Measurements from ENCODE around the gene VANGL2. TPM values are rescaled to one million over a fixed set of nuclear protein-coding genes. Genes with fewer than 3 reads are reported as not detected.

VANGL2 gene
- total and polyA plus RNA-seq, 2 of the 8 experiments (the other 6 are each of a cell fraction or from before 2014, with no cell fraction given), result 62.5 to 118 TPM

GRCh38 chr1:160428655-160429054, 28.3 kb downstream of the VANGL2 start (continued):
- TF ChIP-seq, protein P1, sequence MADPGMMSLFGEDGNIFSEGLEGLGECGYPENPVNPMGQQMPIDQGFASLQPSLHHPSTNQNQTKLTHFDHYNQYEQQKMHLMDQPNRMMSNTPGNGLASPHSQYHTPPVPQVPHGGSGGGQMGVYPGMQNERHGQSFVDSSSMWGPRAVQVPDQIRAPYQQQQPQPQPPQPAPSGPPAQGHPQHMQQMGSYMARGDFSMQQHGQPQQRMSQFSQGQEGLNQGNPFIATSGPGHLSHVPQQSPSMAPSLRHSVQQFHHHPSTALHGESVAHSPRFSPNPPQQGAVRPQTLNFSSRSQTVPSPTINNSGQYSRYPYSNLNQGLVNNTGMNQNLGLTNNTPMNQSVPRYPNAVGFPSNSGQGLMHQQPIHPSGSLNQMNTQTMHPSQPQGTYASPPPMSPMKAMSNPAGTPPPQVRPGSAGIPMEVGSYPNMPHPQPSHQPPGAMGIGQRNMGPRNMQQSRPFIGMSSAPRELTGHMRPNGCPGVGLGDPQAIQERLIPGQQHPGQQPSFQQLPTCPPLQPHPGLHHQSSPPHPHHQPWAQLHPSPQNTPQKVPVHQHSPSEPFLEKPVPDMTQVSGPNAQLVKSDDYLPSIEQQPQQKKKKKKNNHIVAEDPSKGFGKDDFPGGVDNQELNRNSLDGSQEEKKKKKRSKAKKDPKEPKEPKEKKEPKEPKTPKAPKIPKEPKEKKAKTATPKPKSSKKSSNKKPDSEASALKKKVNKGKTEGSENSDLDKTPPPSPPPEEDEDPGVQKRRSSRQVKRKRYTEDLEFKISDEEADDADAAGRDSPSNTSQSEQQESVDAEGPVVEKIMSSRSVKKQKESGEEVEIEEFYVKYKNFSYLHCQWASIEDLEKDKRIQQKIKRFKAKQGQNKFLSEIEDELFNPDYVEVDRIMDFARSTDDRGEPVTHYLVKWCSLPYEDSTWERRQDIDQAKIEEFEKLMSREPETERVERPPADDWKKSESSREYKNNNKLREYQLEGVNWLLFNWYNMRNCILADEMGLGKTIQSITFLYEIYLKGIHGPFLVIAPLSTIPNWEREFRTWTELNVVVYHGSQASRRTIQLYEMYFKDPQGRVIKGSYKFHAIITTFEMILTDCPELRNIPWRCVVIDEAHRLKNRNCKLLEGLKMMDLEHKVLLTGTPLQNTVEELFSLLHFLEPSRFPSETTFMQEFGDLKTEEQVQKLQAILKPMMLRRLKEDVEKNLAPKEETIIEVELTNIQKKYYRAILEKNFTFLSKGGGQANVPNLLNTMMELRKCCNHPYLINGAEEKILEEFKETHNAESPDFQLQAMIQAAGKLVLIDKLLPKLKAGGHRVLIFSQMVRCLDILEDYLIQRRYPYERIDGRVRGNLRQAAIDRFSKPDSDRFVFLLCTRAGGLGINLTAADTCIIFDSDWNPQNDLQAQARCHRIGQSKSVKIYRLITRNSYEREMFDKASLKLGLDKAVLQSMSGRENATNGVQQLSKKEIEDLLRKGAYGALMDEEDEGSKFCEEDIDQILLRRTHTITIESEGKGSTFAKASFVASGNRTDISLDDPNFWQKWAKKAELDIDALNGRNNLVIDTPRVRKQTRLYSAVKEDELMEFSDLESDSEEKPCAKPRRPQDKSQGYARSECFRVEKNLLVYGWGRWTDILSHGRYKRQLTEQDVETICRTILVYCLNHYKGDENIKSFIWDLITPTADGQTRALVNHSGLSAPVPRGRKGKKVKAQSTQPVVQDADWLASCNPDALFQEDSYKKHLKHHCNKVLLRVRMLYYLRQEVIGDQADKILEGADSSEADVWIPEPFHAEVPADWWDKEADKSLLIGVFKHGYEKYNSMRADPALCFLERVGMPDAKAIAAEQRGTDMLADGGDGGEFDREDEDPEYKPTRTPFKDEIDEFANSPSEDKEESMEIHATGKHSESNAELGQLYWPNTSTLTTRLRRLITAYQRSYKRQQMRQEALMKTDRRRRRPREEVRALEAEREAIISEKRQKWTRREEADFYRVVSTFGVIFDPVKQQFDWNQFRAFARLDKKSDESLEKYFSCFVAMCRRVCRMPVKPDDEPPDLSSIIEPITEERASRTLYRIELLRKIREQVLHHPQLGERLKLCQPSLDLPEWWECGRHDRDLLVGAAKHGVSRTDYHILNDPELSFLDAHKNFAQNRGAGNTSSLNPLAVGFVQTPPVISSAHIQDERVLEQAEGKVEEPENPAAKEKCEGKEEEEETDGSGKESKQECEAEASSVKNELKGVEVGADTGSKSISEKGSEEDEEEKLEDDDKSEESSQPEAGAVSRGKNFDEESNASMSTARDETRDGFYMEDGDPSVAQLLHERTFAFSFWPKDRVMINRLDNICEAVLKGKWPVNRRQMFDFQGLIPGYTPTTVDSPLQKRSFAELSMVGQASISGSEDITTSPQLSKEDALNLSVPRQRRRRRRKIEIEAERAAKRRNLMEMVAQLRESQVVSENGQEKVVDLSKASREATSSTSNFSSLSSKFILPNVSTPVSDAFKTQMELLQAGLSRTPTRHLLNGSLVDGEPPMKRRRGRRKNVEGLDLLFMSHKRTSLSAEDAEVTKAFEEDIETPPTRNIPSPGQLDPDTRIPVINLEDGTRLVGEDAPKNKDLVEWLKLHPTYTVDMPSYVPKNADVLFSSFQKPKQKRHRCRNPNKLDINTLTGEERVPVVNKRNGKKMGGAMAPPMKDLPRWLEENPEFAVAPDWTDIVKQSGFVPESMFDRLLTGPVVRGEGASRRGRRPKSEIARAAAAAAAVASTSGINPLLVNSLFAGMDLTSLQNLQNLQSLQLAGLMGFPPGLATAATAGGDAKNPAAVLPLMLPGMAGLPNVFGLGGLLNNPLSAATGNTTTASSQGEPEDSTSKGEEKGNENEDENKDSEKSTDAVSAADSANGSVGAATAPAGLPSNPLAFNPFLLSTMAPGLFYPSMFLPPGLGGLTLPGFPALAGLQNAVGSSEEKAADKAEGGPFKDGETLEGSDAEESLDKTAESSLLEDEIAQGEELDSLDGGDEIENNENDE (IDR thresholded peaks at IDR 0.05; ENCODE audit: insufficient replicate concordance, low read length), result no peak
- TF ChIP-seq CEBPB (IDR thresholded peaks at IDR 0.05; ENCODE audit: low read depth, low read length) (no peak), HDAC2 (IDR thresholded peaks at IDR 0.05; ENCODE audit: borderline replicate concordance in 1 of 2, low read depth in 2 of 2, low read length in 2 of 2) (no peak)
